ENCODE measurements around the gene MYO1B.

- TF ChIP-seq, protein P1, sequence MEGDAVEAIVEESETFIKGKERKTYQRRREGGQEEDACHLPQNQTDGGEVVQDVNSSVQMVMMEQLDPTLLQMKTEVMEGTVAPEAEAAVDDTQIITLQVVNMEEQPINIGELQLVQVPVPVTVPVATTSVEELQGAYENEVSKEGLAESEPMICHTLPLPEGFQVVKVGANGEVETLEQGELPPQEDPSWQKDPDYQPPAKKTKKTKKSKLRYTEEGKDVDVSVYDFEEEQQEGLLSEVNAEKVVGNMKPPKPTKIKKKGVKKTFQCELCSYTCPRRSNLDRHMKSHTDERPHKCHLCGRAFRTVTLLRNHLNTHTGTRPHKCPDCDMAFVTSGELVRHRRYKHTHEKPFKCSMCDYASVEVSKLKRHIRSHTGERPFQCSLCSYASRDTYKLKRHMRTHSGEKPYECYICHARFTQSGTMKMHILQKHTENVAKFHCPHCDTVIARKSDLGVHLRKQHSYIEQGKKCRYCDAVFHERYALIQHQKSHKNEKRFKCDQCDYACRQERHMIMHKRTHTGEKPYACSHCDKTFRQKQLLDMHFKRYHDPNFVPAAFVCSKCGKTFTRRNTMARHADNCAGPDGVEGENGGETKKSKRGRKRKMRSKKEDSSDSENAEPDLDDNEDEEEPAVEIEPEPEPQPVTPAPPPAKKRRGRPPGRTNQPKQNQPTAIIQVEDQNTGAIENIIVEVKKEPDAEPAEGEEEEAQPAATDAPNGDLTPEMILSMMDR (conservative IDR thresholded peaks at IDR 0.05; ENCODE audit: low read depth, low read length) = no peak
- no peak for TF ChIP-seq EZH2 (IDR thresholded peaks at IDR 0.05; ENCODE audit: borderline replicate concordance, low read depth, low read length, poor library complexity, severe bottlenecking)
Observed at GRCh38 chr2:191198271-191198670, 46.9 kb upstream of the MYO1B start.

All from A673 (cell line).